ENCODE measurements around the gene DPH3.

The DPH3 gene

DNA sequence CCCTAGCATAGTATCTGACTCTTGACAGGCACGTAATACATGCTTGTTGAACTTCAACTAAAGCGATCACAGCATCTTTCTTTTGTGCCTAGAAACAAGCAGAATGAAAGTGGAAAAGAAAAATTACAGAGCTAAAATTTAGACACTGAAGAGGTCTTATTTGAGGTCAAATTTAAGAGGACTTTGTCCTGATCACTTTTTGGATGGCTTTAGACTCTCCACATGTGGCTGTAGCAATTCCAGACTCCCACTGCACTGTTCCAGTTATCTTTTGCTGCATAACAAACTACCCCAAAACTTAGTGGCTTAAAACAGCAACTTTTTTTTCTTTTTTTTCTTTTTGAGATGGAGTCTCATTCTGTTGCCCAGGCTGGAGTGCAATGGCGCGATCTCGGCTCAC lies 23.5 kb downstream of the DPH3 start:
- no peaks in the 10 kb centered on the region for H3K9me3 ChIP-seq (ENCODE audit: severe bottlenecking)
- H3K36me3 ChIP-seq = no peaks in the 10 kb centered on the region
- no peaks in the 10 kb centered on the region for H3K27me3 ChIP-seq (ENCODE audit: insufficient read depth, low read depth, severe bottlenecking)
- TF ChIP-seq, protein P1, sequence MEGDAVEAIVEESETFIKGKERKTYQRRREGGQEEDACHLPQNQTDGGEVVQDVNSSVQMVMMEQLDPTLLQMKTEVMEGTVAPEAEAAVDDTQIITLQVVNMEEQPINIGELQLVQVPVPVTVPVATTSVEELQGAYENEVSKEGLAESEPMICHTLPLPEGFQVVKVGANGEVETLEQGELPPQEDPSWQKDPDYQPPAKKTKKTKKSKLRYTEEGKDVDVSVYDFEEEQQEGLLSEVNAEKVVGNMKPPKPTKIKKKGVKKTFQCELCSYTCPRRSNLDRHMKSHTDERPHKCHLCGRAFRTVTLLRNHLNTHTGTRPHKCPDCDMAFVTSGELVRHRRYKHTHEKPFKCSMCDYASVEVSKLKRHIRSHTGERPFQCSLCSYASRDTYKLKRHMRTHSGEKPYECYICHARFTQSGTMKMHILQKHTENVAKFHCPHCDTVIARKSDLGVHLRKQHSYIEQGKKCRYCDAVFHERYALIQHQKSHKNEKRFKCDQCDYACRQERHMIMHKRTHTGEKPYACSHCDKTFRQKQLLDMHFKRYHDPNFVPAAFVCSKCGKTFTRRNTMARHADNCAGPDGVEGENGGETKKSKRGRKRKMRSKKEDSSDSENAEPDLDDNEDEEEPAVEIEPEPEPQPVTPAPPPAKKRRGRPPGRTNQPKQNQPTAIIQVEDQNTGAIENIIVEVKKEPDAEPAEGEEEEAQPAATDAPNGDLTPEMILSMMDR (IDR thresholded peaks at IDR 0.05; ENCODE audit: low read depth, low read length) = no peak
- H3K27ac ChIP-seq = no peak overlapping the region
- DNase-seq = no peak
- H3K4me3 ChIP-seq (ENCODE audit: low read depth, low read length) = no peak overlapping the region

DNA sequence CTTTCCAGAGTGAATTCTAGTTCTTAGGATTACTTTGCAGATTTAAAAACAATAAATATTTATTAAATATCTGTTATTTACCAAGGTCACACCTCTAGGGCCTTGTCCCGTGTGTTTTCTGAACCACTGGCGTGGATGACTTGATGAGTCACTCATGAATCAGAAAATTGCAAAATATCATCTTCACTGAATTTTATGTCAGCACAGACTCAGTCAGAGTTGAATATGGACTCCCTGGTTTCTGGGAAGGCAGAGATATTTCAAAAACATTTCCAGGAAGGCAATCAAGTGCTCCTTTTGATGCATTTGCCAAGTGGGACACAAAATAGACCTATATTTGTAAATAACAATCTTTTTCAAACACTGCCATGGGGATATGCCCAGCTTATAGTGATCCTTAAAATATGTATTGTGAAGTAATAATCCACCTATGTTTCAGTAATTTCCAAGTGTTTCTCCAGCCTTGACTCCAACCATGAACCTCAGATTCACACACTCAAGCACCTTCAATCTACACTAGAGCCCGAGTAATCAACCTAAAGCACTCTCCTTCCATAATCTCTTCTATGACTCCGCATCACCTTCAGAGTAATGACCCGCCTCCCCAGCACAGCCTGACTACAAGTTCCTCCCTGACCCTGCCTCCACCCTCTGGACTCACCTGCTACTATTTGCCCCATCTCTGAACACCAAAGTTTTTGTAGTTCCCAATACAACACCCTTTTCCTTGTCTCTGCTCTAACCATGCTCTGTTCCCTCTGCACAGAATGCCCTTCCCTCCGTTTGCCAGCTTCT lies 24.3 kb downstream of the DPH3 start:
- Histone ChIP-seq H3K27me3 (ENCODE audit: insufficient read depth, low read depth, severe bottlenecking) (no peaks in the 10 kb centered on the region), H3K36me3 (no peaks in the 10 kb centered on the region), H3K9me3 (ENCODE audit: severe bottlenecking) (peaks cover 3% of the 10 kb centered on the region), H3K27ac (peak overlapping the region; percentile 84), H3K4me3 (ENCODE audit: low read depth, low read length) (no peak overlapping the region)
- TF ChIP-seq, protein P1 (IDR thresholded peaks at IDR 0.05; ENCODE audit: low read depth, low read length) = no peak
- peak; percentile 55 for DNase-seq

DNA sequence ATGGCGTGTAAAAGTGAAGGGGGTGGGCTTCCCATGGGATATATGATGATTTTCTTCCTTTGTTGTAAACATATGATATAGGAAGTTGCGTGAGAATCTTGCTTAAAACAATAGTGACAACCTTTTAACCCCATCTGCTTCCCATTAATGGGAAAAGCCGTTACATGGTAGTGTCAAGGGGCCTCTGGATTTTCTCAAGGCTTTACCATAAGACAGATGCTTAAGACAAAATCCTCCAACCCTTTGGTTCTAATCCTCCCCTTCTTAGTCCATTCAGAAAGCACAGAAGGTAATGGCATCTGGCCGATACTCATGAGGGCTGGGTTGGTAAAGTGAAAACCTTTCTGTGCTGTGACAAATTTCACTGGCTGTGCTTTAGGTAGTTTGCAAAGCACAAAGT lies 25.0 kb downstream of the DPH3 start:
- Histone ChIP-seq H3K4me3 (ENCODE audit: low read depth, low read length) (peak overlapping the region; percentile 17), H3K9me3 (ENCODE audit: severe bottlenecking) (peaks cover 5% of the 10 kb centered on the region), H3K36me3 (no peaks in the 10 kb centered on the region), H3K27me3 (ENCODE audit: insufficient read depth, low read depth, severe bottlenecking) (no peaks in the 10 kb centered on the region), H3K27ac (peak overlapping the region; percentile 84)
- peak; percentile 65 for DNase-seq
- TF ChIP-seq, protein P1 (IDR thresholded peaks at IDR 0.05; ENCODE audit: low read depth, low read length) = no peak

DNA sequence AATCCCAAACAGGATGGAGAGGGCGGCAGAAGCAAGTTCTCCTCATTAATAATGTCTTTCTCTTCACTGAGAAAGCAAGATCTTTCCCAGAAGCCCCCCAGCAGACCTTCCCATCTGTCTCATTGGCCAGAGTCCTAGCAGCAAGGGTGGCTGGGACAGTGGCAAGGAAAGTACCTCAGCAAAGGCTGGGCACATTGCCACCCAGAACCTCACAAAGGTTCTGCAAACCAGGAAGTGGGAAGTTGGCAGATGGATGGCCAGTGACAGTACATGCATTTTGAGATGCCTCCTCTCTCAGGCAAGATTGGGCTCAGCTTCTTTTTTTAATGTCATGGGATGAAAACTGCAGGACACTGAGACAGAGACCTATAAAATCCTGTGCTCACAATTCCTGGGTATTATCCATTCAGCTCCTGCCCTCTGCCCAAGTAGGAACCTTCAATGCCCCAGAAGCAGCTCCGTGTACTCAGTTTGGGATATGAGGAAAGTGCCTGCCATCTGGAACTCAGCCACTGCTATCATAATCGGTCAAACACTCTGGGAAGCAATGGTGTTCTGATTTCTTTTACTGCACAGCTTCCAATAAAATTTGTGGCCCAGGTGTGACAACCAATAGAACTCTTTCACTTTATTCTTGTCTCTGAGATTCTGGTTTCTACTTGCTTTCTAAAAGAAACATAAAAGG lies 25.5 kb downstream of the DPH3 start:
- Histone ChIP-seq H3K36me3 (no peaks in the 10 kb centered on the region), H3K27ac (peak overlapping the region; percentile 84), H3K27me3 (ENCODE audit: insufficient read depth, low read depth, severe bottlenecking) (no peaks in the 10 kb centered on the region), H3K4me3 (ENCODE audit: low read depth, low read length) (peak overlapping the region; percentile 17), H3K9me3 (ENCODE audit: severe bottlenecking) (peaks cover 10% of the 10 kb centered on the region)
- TF ChIP-seq, protein P1 (IDR thresholded peaks at IDR 0.05; ENCODE audit: low read depth, low read length) = no peak
- DNase-seq = peak; percentile 28

DNA sequence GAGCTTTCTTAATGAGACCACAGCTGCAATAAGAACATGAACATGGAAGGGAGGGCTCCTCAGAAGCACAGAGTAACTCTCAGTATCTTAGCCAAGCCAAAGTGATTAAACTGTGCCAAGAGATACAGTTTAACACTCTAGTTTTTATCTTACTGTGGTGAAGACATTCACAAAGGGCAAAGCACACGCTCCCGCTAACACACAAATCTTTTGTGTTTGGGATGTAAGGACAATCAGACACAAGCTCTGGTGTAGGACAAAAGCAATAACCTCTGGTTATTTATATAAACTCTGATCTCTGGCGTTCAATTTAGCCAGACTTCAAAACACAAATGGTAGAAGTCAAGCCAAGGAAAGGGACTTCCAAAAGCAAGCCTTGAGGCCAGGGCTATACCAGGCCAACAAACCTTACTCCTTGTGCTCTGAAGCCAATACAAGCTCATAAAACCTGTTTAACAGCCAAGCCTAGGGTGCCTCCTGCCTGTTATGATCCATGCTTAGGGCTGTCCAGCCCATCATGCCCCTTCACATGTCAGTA lies 27.8 kb downstream of the DPH3 start:
- Histone ChIP-seq H3K4me3 (ENCODE audit: low read depth, low read length) (no peak overlapping the region), H3K36me3 (no peaks in the 10 kb centered on the region), H3K27ac (no peak overlapping the region), H3K9me3 (ENCODE audit: severe bottlenecking) (peaks cover 11% of the 10 kb centered on the region), H3K27me3 (ENCODE audit: insufficient read depth, low read depth, severe bottlenecking) (no peaks in the 10 kb centered on the region)
- TF ChIP-seq, protein P1 (IDR thresholded peaks at IDR 0.05; ENCODE audit: low read depth, low read length) = no peak
- no peak for DNase-seq

Data from WERI-Rb-1 (cell line).